Measurements from ENCODE around the gene DGLUCY.
"Not testable (repeated sequence)": the region's sequence is repeated elsewhere in the genome, so short reads cannot be mapped to it uniquely, and the experiment has no call there.

DGLUCY gene

GRCh38 chr14:91180611-91181010 is 66.7 kb downstream of the DGLUCY start:
- Histone ChIP-seq H3K36me3 (ENCODE audit: insufficient read depth, insufficient read length, low read length) (peaks cover 29% of the 10 kb centered on the region), H3K27me3 (ENCODE audit: insufficient read depth, insufficient read length) (no peaks in the 10 kb centered on the region), H3K4me1 (ENCODE audit: insufficient read depth, insufficient read length) (no peaks in the 10 kb centered on the region), H3K4me3 (ENCODE audit: insufficient read length, low read depth) (no peak overlapping the region), H3K9ac (ENCODE audit: insufficient read length, low read depth) (no peak overlapping the region), H3K9me3 (ENCODE audit: insufficient read depth, low read length) (no peaks in the 10 kb centered on the region)
- TF ChIP-seq YY1 (IDR thresholded peaks at IDR 0.05; ENCODE audit: insufficient read depth, insufficient read length) (no peak), SUZ12 (IDR thresholded peaks at IDR 0.05; ENCODE audit: extremely low read depth, insufficient read depth, insufficient read length) (no peak), ZNF274 (IDR thresholded peaks at IDR 0.05; ENCODE audit: low read depth, low read length) (no peak)
- DNase-seq (ENCODE audit: low read depth, low spot score) = no peak

GRCh38 chr14:91182753-91183152 is 68.9 kb downstream of the DGLUCY start:
- H3K9ac ChIP-seq (ENCODE audit: insufficient read length, low read depth); H3K4me1 ChIP-seq (ENCODE audit: insufficient read depth, insufficient read length): not testable (repeated sequence)

GRCh38 chr14:91184559-91184958 is 70.7 kb downstream of the DGLUCY start:
- Histone ChIP-seq H3K36me3 (ENCODE audit: insufficient read depth, insufficient read length, low read length) (peaks cover 37% of the 10 kb centered on the region), H3K9me3 (ENCODE audit: insufficient read depth, low read length) (no peaks in the 10 kb centered on the region), H3K4me3 (ENCODE audit: insufficient read length, low read depth) (no peak overlapping the region), H3K9ac (ENCODE audit: insufficient read length, low read depth) (no peak overlapping the region), H3K4me1 (ENCODE audit: insufficient read depth, insufficient read length) (no peaks in the 10 kb centered on the region), H3K27me3 (ENCODE audit: insufficient read depth, insufficient read length) (no peaks in the 10 kb centered on the region)
- no peak for TF ChIP-seq SUZ12 (IDR thresholded peaks at IDR 0.05; ENCODE audit: extremely low read depth, insufficient read depth, insufficient read length)
- no peak for TF ChIP-seq YY1 (IDR thresholded peaks at IDR 0.05; ENCODE audit: insufficient read depth, insufficient read length)
- TF ChIP-seq ZNF274 (IDR thresholded peaks at IDR 0.05; ENCODE audit: low read depth, low read length) = no peak
- DNase-seq (ENCODE audit: low read depth, low spot score) = no peak

More at GRCh38 chr14:91182753-91183152, 68.9 kb downstream of the DGLUCY start:
- DNase-seq (ENCODE audit: low read depth, low spot score); H3K27me3 ChIP-seq (ENCODE audit: insufficient read depth, insufficient read length); H3K9me3 ChIP-seq (ENCODE audit: insufficient read depth, low read length); H3K4me3 ChIP-seq (ENCODE audit: insufficient read length, low read depth): not testable (repeated sequence)
- H3K36me3 ChIP-seq (ENCODE audit: insufficient read depth, insufficient read length, low read length) = peaks cover 33% of the 10 kb centered on the region

- no peak for DNase-seq (ENCODE audit: low read depth, low spot score)
- Histone ChIP-seq H3K9ac (ENCODE audit: insufficient read length, low read depth) (no peak overlapping the region), H3K4me1 (ENCODE audit: insufficient read depth, insufficient read length) (no peaks in the 10 kb centered on the region), H3K27me3 (ENCODE audit: insufficient read depth, insufficient read length) (no peaks in the 10 kb centered on the region), H3K9me3 (ENCODE audit: insufficient read depth, low read length) (no peaks in the 10 kb centered on the region), H3K36me3 (ENCODE audit: insufficient read depth, insufficient read length, low read length) (peaks cover 42% of the 10 kb centered on the region), H3K4me3 (ENCODE audit: insufficient read length, low read depth) (no peak overlapping the region)
- TF ChIP-seq YY1 (IDR thresholded peaks at IDR 0.05; ENCODE audit: insufficient read depth, insufficient read length) (no peak), ZNF274 (IDR thresholded peaks at IDR 0.05; ENCODE audit: low read depth, low read length) (no peak), SUZ12 (IDR thresholded peaks at IDR 0.05; ENCODE audit: extremely low read depth, insufficient read depth, insufficient read length) (no peak)
Observed at GRCh38 chr14:91185721-91186120, 71.8 kb downstream of the DGLUCY start.

GRCh38 chr14:91186515-91187066 is 72.7 kb downstream of the DGLUCY start:
- H3K4me3 ChIP-seq (ENCODE audit: insufficient read length, low read depth) = no peak overlapping the region
- no peak for DNase-seq (ENCODE audit: low read depth, low spot score)
- H3K27me3 ChIP-seq (ENCODE audit: insufficient read depth, insufficient read length) = no peaks in the 10 kb centered on the region
- H3K4me1 ChIP-seq (ENCODE audit: insufficient read depth, insufficient read length) = no peaks in the 10 kb centered on the region
- H3K36me3 ChIP-seq (ENCODE audit: insufficient read depth, insufficient read length, low read length) = peaks cover 43% of the 10 kb centered on the region
- no peaks in the 10 kb centered on the region for H3K9me3 ChIP-seq (ENCODE audit: insufficient read depth, low read length)
- TF ChIP-seq SUZ12 (IDR thresholded peaks at IDR 0.05; ENCODE audit: extremely low read depth, insufficient read depth, insufficient read length) (no peak), YY1 (IDR thresholded peaks at IDR 0.05; ENCODE audit: insufficient read depth, insufficient read length) (no peak)
- no peak overlapping the region for H3K9ac ChIP-seq (ENCODE audit: insufficient read length, low read depth)

- peaks cover 43% of the 10 kb centered on the region for H3K36me3 ChIP-seq (ENCODE audit: insufficient read depth, insufficient read length, low read length)
- no peaks in the 10 kb centered on the region for H3K9me3 ChIP-seq (ENCODE audit: insufficient read depth, low read length)
Observed at GRCh38 chr14:91187271-91187670, 73.4 kb downstream of the DGLUCY start.

GRCh38 chr14:91190853-91191252 is 77.0 kb downstream of the DGLUCY start:
- no peak for DNase-seq (ENCODE audit: low read depth, low spot score)
- Histone ChIP-seq H3K4me3 (ENCODE audit: insufficient read length, low read depth) (no peak overlapping the region), H3K9ac (ENCODE audit: insufficient read length, low read depth) (no peak overlapping the region), H3K9me3 (ENCODE audit: insufficient read depth, low read length) (no peaks in the 10 kb centered on the region), H3K4me1 (ENCODE audit: insufficient read depth, insufficient read length) (peaks cover 2% of the 10 kb centered on the region), H3K36me3 (ENCODE audit: insufficient read depth, insufficient read length, low read length) (peaks cover 33% of the 10 kb centered on the region), H3K27me3 (ENCODE audit: insufficient read depth, insufficient read length) (no peaks in the 10 kb centered on the region)
- TF ChIP-seq SUZ12 (IDR thresholded peaks at IDR 0.05; ENCODE audit: extremely low read depth, insufficient read depth, insufficient read length) (no peak), YY1 (IDR thresholded peaks at IDR 0.05; ENCODE audit: insufficient read depth, insufficient read length) (no peak), ZNF274 (IDR thresholded peaks at IDR 0.05; ENCODE audit: low read depth, low read length) (no peak)

More at GRCh38 chr14:91187271-91187670, 73.4 kb downstream of the DGLUCY start:
- H3K4me1 ChIP-seq (ENCODE audit: insufficient read depth, insufficient read length) = no peaks in the 10 kb centered on the region
- H3K4me3 ChIP-seq (ENCODE audit: insufficient read length, low read depth) = no peak overlapping the region
- no peaks in the 10 kb centered on the region for H3K27me3 ChIP-seq (ENCODE audit: insufficient read depth, insufficient read length)
- H3K9ac ChIP-seq (ENCODE audit: insufficient read length, low read depth) = no peak overlapping the region
- TF ChIP-seq YY1 (IDR thresholded peaks at IDR 0.05; ENCODE audit: insufficient read depth, insufficient read length) (no peak), ZNF274 (IDR thresholded peaks at IDR 0.05; ENCODE audit: low read depth, low read length) (no peak), SUZ12 (IDR thresholded peaks at IDR 0.05; ENCODE audit: extremely low read depth, insufficient read depth, insufficient read length) (no peak)
- DNase-seq (ENCODE audit: low read depth, low spot score) = no peak

Measured in NT2/D1 (cell line).